Keratinocyte (primary cell): ENCODE data around the gene MUC4. TPM values are rescaled to one million over a fixed set of nuclear protein-coding genes. Genes with fewer than 3 reads are reported as not detected.

ENCODE experiments used
- DNase-seq: peaks from one replicate; pipeline ENCODE4 v3.0.0-alpha.2; 2011; ENCODE audit warnings: low read depth, missing footprints, low spot score
- FAIRE-seq: peaks from 2 replicates; lab custom pipeline; 2011; peaks lifted over from hg19 to GRCh38; lab: Jason Lieb, UNC
- H2AFZ ChIP-seq: 2 replicates; pipeline ENCODE4 v1.6.0; 2012; ENCODE audit warnings: low read length, control low read depth, inconsistent platforms; ENCODE audit not compliant: control insufficient read depth
- H3K27ac ChIP-seq: 2 replicates; pipeline ENCODE4 v1.5.1; 2011; ENCODE audit warnings: low read length; ENCODE audit not compliant: control insufficient read depth, insufficient read depth
- H3K27me3 ChIP-seq: 3 replicates; pipeline ENCODE4 v1.6.0; 2011; ENCODE audit warnings: low read length; ENCODE audit not compliant: control insufficient read depth, insufficient read depth; ENCODE audit errors: extremely low read depth
- H3K36me3 ChIP-seq, 2 experiments: 2 replicates in 1 of 2; 3 replicates in 1 of 2; pipeline ENCODE4 v1.5.1; 2011; ENCODE audit warnings: low read length in 2 of 2, mild to moderate bottlenecking in 1 of 2; ENCODE audit not compliant: control insufficient read depth in 2 of 2, insufficient read depth in 2 of 2; ENCODE audit errors: extremely low read depth in 1 of 2
- H3K4me1 ChIP-seq: 3 replicates; pipeline ENCODE4 v1.5.1; 2011; ENCODE audit warnings: low read length; ENCODE audit not compliant: control insufficient read depth, insufficient read depth; ENCODE audit errors: extremely low read depth
- H3K4me2 ChIP-seq: 3 replicates; pipeline ENCODE4 v1.6.0; 2011; ENCODE audit warnings: low read depth, low read length; ENCODE audit not compliant: control insufficient read depth, insufficient read depth; ENCODE audit errors: extremely low read depth
- H3K4me3 ChIP-seq, 3 experiments: fragments of 200-600 bp in 1 of 3; sonication (generic) in 1 of 3; 2 replicates in 2 of 3; 3 replicates in 1 of 3; pipeline ENCODE4 v1.5.1; 2011 to 2016; ENCODE audit warnings: low read length in 3 of 3, mild to moderate bottlenecking in 3 of 3, control low read depth in 2 of 3, inconsistent platforms in 1 of 3, low read depth in 1 of 3, mixed read lengths in 1 of 3, mixed run types in 1 of 3, moderate library complexity in 1 of 3; ENCODE audit not compliant: control insufficient read depth in 2 of 3, insufficient read depth in 2 of 3; ENCODE audit errors: extremely low read depth in 1 of 3
- H3K79me2 ChIP-seq: 2 replicates; pipeline ENCODE4 v1.6.0; 2012; ENCODE audit warnings: low read length; ENCODE audit not compliant: control insufficient read depth, insufficient read depth
- H3K9ac ChIP-seq: 3 replicates; pipeline ENCODE4 v1.6.0; 2011; ENCODE audit warnings: low read length; ENCODE audit not compliant: control insufficient read depth, insufficient read depth; ENCODE audit errors: extremely low read depth
- H3K9me1 ChIP-seq: 3 replicates; pipeline ENCODE4 v1.6.0; 2011; ENCODE audit warnings: low read length; ENCODE audit not compliant: control insufficient read depth, insufficient read depth; ENCODE audit errors: extremely low read depth
- H3K9me3 ChIP-seq: 2 replicates; pipeline ENCODE4 v1.5.1; 2012; ENCODE audit warnings: low read depth, low read length; ENCODE audit not compliant: control insufficient read depth
- H4K20me1 ChIP-seq: 3 replicates; pipeline ENCODE4 v1.6.0; 2011; ENCODE audit warnings: low read length; ENCODE audit not compliant: control insufficient read depth, insufficient read depth; ENCODE audit errors: extremely low read depth
- CTCF ChIP-seq, 3 experiments: IDR thresholded peaks in 1 of 3; conservative IDR thresholded peaks in 1 of 3; optimal IDR thresholded peaks in 1 of 3; 2 replicates in 2 of 3; 3 replicates in 1 of 3; pipeline versions ENCODE3 to v1.5.1; 2011; ENCODE audit warnings: low read length in 3 of 3, mild to moderate bottlenecking in 3 of 3, moderate library complexity in 2 of 3, control low read depth in 1 of 3, inconsistent platforms in 1 of 3; ENCODE audit not compliant: insufficient read depth in 2 of 3; ENCODE audit errors: extremely low read depth in 1 of 3
- EZH2 ChIP-seq: IDR thresholded peaks from one replicate; pipeline ENCODE4 v1.6.1; 2012; ENCODE audit warnings: inconsistent platforms, mild to moderate bottlenecking, low read length, moderate library complexity
- dilution Hi-C: fragments of 300-500 bp; cut with MboI; formaldehyde crosslinking; loops from one replicate; pipeline ENCODE4 v1.7.0; 2020; ENCODE audit warnings: low sequenced_read_pairs; ENCODE audit not compliant: extremely low pct_ligation_motif_present
- polyA plus RNA-seq, 5 experiments: library from polyadenylated mRNA; depleted of rRNA in 3 of 5; stranded (reverse) in 3 of 5; stranded (forward) in 1 of 5; unstranded in 1 of 5; fragments of >200 nt; gene quantifications; 1 replicate in 1 of 5; 2 replicates in 3 of 5; 3 replicates in 1 of 5; pipeline versions ENCODE4 v1.2.1 to v1.2.3, GENCODE V29; 2011 to 2012; ENCODE audit warnings: missing spikeins in 2 of 5, low read depth in 1 of 5, low replicate concordance in 1 of 5

MUC4 gene
- polyA plus RNA-seq, 1 donor (not counting 4 experiments of a cell fraction or from before 2014, with no cell fraction given) = not detected

GRCh38 chr3:195822131-195822696, 10.5 kb upstream of the MUC4 start:
- FAIRE-seq = no peak
- H3K9me1 ChIP-seq = no peaks in the 10 kb centered on the region

GRCh38 chr3:195821403-195822130, 9.8 kb upstream of the MUC4 start:
- Histone ChIP-seq H3K27ac (no peak overlapping the region), H3K4me1 (peaks cover 10% of the 10 kb centered on the region), H4K20me1 (no peaks in the 10 kb centered on the region), H3K9me3 (no peaks in the 10 kb centered on the region), H3K27me3 (peaks cover 29% of the 10 kb centered on the region), H3K4me3 (no peak overlapping the region), H3K9ac (no peak overlapping the region), H3K4me2 (no peak overlapping the region), H2AFZ (no peak overlapping the region), H3K36me3 (no peaks in the 10 kb centered on the region), H3K79me2 (no peaks in the 10 kb centered on the region), H3K9me1 (no peaks in the 10 kb centered on the region)
- TF ChIP-seq CTCF (optimal IDR thresholded peaks at IDR 0.05 in 1 of 3, IDR thresholded peaks at IDR 0.05 in 1 of 3, conservative IDR thresholded peaks at IDR 0.05 in 1 of 3; ENCODE audit: extremely low read depth in 1 of 3, insufficient read depth in 2 of 3, low read length in 3 of 3) = no peak
- dilution Hi-C loops = no loop called here
- DNase-seq (no peak), FAIRE-seq (no peak)

More at GRCh38 chr3:195822131-195822696, 10.5 kb upstream of the MUC4 start:
- Histone ChIP-seq H3K4me2 (no peak overlapping the region), H3K27ac (no peak overlapping the region), H3K9me3 (no peaks in the 10 kb centered on the region), H3K4me3 (no peak overlapping the region), H3K4me1 (peaks cover 10% of the 10 kb centered on the region), H4K20me1 (no peaks in the 10 kb centered on the region), H3K27me3 (peaks cover 29% of the 10 kb centered on the region), H3K9ac (no peak overlapping the region), H3K36me3 (no peaks in the 10 kb centered on the region), H3K79me2 (no peaks in the 10 kb centered on the region), H2AFZ (no peak overlapping the region)
- TF ChIP-seq CTCF (optimal IDR thresholded peaks at IDR 0.05 in 1 of 3, IDR thresholded peaks at IDR 0.05 in 1 of 3, conservative IDR thresholded peaks at IDR 0.05 in 1 of 3; ENCODE audit: extremely low read depth in 1 of 3, insufficient read depth in 2 of 3, low read length in 3 of 3) = no peak
- no peak for TF ChIP-seq EZH2
- DNase-seq = no peak
- dilution Hi-C loops = no loop called here
